Thoracic aorta (tissue), 2 donors: ENCODE measurements around the gene NNAT. TPM values are rescaled to one million over a fixed set of nuclear protein-coding genes. Genes with fewer than 3 reads are reported as not detected.

Source experiments
- ATAC-seq: fragments of 150-250 bp; one replicate; pipeline ENCODE4 v1.8.0; 2017; ENCODE audit warnings: low read depth; ENCODE audit not compliant: insufficient number of reproducible peaks, low FRiP score
- DNase-seq: peaks from one replicate; pipeline ENCODE4 v3.0.0-alpha.2; 2020; ENCODE audit warnings: low spot score
- H3K27ac ChIP-seq, 2 donors: fragments of 200-600 bp; sonication (generic); 1 replicate in 1 of 2; 2 replicates in 1 of 2; pipeline ENCODE4 v1.5.1; 2016; ENCODE audit warnings: mild to moderate bottlenecking in 2 of 2, moderate library complexity in 2 of 2
- H3K27me3 ChIP-seq: fragments of 200-600 bp; sonication (generic); replicated peaks from 2 replicates; pipeline ENCODE4 v1.6.0; 2016; ENCODE audit warnings: mild to moderate bottlenecking; ENCODE audit not compliant: insufficient read depth
- H3K36me3 ChIP-seq: fragments of 200-600 bp; sonication (generic); one replicate; pipeline ENCODE4 v1.5.1; 2016
- H3K4me1 ChIP-seq, 2 donors: fragments of 200-600 bp; sonication (generic); 1 replicate in 1 of 2; 2 replicates in 1 of 2; pipeline versions ENCODE4 v1.5.1 to v1.6.0; 2016; ENCODE audit warnings: low read depth in 2 of 2, mild to moderate bottlenecking in 1 of 2; ENCODE audit not compliant: control insufficient read depth in 1 of 2
- H3K4me3 ChIP-seq: fragments of 200-600 bp; sonication (generic); 2 replicates; pipeline ENCODE4 v1.5.1; 2016; ENCODE audit warnings: mild to moderate bottlenecking
- H3K9me3 ChIP-seq: fragments of 200-600 bp; sonication (generic); 2 replicates; pipeline ENCODE4 v1.5.1; 2016
- total RNA-seq, 2 donors: library from RNA; depleted of rRNA; stranded (reverse); fragments of >200 nt; gene quantifications; one replicate each; pipeline versions ENCODE4 v1.1.0 to v1.2.3, GENCODE V29; 2016
- TF ChIP-seq, protein P1 (sequence below): fragments of 200-600 bp; sonication (generic); IDR thresholded peaks from one replicate; pipeline ENCODE4 v1.5.1; 2019; ENCODE audit warnings: antibody characterized with exemption

Gene NNAT
- total RNA-seq, 2 donors from 2014 or later: 0.81 TPM; not detected in 1

DNA sequence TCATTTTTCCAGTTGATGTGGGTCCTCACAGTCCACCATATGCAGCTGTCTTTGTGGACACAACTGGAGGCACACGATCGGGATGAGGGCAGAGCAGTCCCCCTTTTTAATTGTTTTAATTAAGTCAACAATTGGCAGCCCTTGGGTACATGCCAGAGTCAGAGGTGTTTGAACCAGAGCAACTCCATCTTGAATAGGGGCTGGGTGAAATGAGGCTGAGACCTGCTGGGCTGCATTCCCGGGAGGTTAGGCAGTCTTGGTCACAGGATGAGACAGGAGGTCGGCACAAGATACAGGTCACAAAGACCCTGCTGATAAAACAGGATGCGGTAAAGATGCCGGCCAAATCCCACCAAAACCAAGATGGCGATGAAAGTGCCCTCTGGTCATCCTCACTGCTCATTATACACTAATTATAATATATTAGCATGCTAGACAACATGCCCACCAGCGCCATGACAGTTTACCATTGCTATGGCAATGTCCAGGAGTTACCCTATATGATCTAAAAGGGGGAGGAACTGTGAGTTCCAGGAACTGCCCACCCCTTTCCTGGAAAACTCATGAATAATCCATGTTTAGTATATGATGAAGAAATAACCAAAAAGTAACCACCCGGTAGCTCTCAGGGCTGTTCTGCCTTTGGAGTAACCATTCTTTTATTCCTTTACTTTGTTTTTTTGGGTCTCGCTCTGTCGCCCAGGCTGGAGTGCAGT lies 38.4 kb downstream of the NNAT start:
- DNase-seq (no peak), ATAC-seq (no peak)
- Histone ChIP-seq H3K36me3 (no peaks in the 10 kb centered on the region), H3K27ac (no peak overlapping the region), H3K9me3 (no peaks in the 10 kb centered on the region), H3K27me3 (no peaks in the 10 kb centered on the region), H3K4me3 (no peak overlapping the region), H3K4me1 (peaks cover 0 to 4% of the 10 kb centered on the region in 2 donors)
- TF ChIP-seq, protein P1, sequence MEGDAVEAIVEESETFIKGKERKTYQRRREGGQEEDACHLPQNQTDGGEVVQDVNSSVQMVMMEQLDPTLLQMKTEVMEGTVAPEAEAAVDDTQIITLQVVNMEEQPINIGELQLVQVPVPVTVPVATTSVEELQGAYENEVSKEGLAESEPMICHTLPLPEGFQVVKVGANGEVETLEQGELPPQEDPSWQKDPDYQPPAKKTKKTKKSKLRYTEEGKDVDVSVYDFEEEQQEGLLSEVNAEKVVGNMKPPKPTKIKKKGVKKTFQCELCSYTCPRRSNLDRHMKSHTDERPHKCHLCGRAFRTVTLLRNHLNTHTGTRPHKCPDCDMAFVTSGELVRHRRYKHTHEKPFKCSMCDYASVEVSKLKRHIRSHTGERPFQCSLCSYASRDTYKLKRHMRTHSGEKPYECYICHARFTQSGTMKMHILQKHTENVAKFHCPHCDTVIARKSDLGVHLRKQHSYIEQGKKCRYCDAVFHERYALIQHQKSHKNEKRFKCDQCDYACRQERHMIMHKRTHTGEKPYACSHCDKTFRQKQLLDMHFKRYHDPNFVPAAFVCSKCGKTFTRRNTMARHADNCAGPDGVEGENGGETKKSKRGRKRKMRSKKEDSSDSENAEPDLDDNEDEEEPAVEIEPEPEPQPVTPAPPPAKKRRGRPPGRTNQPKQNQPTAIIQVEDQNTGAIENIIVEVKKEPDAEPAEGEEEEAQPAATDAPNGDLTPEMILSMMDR: no peak

DNA sequence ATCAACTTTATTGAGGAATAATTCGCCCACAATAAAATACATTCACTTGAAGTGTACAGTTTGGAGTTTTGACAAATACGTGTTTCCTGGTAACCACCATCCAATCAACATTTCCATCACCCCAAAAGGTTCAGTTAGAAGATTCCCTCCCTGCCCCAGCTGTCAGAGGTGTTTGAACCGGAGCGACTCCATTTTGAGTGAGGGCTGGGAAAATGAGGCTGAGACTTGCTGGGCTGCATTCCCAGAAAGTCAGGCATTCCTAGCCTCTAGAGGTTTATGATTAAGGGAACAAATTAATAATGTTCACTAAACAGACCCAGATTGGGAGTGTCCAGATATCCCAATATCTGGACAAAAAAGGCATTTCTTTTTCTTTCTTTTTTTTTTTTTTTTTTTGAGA lies 39.6 kb downstream of the NNAT start:
- ATAC-seq (no peak), DNase-seq (no peak)
- no peaks in the 10 kb centered on the region for H3K36me3 ChIP-seq
- H3K27ac ChIP-seq: no peak overlapping the region
- peaks cover 0 to 6% of the 10 kb centered on the region in 2 donors for H3K4me1 ChIP-seq
- no peaks in the 10 kb centered on the region for H3K27me3 ChIP-seq
- H3K9me3 ChIP-seq: no peaks in the 10 kb centered on the region
- TF ChIP-seq, protein P1: no peak
- no peak overlapping the region for H3K4me3 ChIP-seq

DNA sequence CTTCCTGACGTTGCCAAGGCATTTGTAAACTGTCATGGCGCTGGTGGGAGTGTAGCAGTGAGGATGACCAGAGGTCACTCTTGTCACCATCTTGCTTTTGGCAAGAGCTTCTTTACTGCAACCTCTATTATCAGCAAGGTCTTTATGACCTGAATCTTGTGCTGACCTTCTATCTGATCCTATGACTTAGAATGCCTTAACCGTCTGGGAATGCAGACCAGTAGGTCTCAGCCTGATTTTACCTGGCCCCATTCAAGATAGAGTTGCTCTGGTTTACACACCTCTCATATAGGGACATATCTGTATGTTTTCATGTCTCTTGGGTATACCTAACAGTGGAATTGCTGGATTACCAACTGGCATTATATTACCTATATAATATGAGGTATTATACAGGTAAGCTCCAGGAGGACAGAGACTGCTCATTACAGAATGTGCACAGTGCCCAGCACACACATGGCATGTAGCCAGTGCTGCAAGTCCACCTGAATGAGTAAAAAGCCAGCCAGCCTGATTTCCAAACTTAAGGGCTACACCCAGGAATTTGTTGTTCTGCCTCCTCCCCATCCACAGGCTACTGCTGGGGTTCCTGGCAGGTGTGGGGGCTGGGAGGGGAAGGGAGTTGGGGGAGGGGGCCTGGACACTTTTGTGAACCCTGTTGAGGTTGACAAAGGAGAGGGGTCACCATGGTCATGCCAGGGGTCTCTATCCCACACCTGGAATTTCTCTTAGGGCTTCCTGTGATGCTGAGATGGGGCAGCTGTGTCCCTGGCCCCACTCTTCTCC lies 41.8 kb downstream of the NNAT start:
- ATAC-seq (no peak), DNase-seq (no peak)
- Histone ChIP-seq H3K4me1 (peaks cover 0 to 6% of the 10 kb centered on the region in 2 donors), H3K36me3 (no peaks in the 10 kb centered on the region), H3K27ac (no peak overlapping the region), H3K27me3 (no peaks in the 10 kb centered on the region), H3K9me3 (no peaks in the 10 kb centered on the region), H3K4me3 (no peak overlapping the region)
- TF ChIP-seq, protein P1: no peak

DNA sequence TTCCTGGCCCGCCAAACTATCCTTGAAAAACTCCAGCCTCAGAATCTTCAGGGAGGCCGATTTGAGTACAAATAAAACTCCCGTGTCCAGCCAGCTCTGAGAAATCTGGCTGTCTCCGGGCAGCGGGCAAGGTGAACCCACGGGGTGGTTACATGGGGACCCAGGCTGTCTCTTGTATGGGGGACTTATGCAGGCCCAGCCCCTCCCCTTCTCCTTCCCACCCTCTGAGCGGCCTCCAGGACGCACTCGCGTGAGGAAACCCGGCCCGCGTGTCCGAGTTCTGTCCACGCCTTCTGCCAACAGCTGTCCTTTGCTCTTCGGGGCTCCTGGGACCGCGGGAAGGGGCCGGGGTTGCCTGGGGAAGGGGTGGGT lies 43.0 kb downstream of the NNAT start:
- ATAC-seq: no peak

More for the DNA sequence above, 43.0 kb downstream of the NNAT start:
- peaks cover 0 to 6% of the 10 kb centered on the region in 2 donors for H3K4me1 ChIP-seq
- H3K4me3 ChIP-seq: no peak overlapping the region
- no peak for DNase-seq
- H3K36me3 ChIP-seq: no peaks in the 10 kb centered on the region
- TF ChIP-seq, protein P1: no peak
- no peaks in the 10 kb centered on the region for H3K9me3 ChIP-seq
- no peak overlapping the region for H3K27ac ChIP-seq
- H3K27me3 ChIP-seq: no peaks in the 10 kb centered on the region
